ENCODE results near the gene TMOD2. TPM values are rescaled to one million over a fixed set of nuclear protein-coding genes. Genes with fewer than 3 reads are reported as not detected.

TMOD2 gene
- total RNA-seq, 1 donor from 2014 or later: 1.9 TPM

- H2AFZ ChIP-seq (replicated peaks): no peak overlapping the region
- Mint-ChIP-seq H3K36me3 (peaks cover 1% of the 10 kb centered on the region), H3K9me3 (no peaks in the 10 kb centered on the region), H3K27ac (no peak overlapping the region), H3K4me3 (no peak overlapping the region), H3K27me3 (ENCODE audit: insufficient read depth, low read depth) (no peaks in the 10 kb centered on the region), H3K4me1 (peaks cover 20% of the 10 kb centered on the region)
- no peak overlapping the region for H3K4me2 ChIP-seq
- H3K27me3 ChIP-seq: no peaks in the 10 kb centered on the region
- H3F3A ChIP-seq (ENCODE audit: low read depth): no peaks in the 10 kb centered on the region
- no peak overlapping the region for H3K27ac ChIP-seq
- no peak overlapping the region for H3K9ac ChIP-seq
- H3K4me3 ChIP-seq: no peak overlapping the region
- no peaks in the 10 kb centered on the region for H4K20me1 ChIP-seq (ENCODE audit: low read depth)
- H3K79me2 ChIP-seq (ENCODE audit: low read depth): no peaks in the 10 kb centered on the region
- H3K9me3 ChIP-seq (ENCODE audit: low read depth): no peaks in the 10 kb centered on the region
- no peak for DNase-seq (ENCODE audit: low spot score)
- TF ChIP-seq CTCF (IDR thresholded peaks at IDR 0.05): no peak
- no peak for TF ChIP-seq EZH2 (IDR thresholded peaks at IDR 0.05)
- TF ChIP-seq EZH2phosphoT487 (IDR thresholded peaks at IDR 0.05): no peak
- no peaks in the 10 kb centered on the region for H3K4me1 ChIP-seq
- H3K36me3 ChIP-seq: no peaks in the 10 kb centered on the region
These were observed 52.6 kb downstream of the TMOD2 start for GRCh38 chr15:51803965-51804364.

- no peak for DNase-seq (ENCODE audit: low spot score)
- H3K36me3 ChIP-seq: no peaks in the 10 kb centered on the region
- H3K27ac ChIP-seq: no peak overlapping the region
- no peaks in the 10 kb centered on the region for H4K20me1 ChIP-seq (ENCODE audit: low read depth)
- no peak overlapping the region for H3K4me2 ChIP-seq
- H3K27ac Mint-ChIP-seq: no peak overlapping the region
- TF ChIP-seq EZH2phosphoT487 (IDR thresholded peaks at IDR 0.05) (no peak), CTCF (IDR thresholded peaks at IDR 0.05) (no peak), EZH2 (IDR thresholded peaks at IDR 0.05) (no peak)
- no peak overlapping the region for H2AFZ ChIP-seq (replicated peaks)
- H3K4me1 Mint-ChIP-seq: peaks cover 4% of the 10 kb centered on the region
- no peaks in the 10 kb centered on the region for H3K27me3 ChIP-seq
- H3K9ac ChIP-seq: no peak overlapping the region
- no peaks in the 10 kb centered on the region for H3K27me3 Mint-ChIP-seq (ENCODE audit: insufficient read depth, low read depth)
- no peaks in the 10 kb centered on the region for H3F3A ChIP-seq (ENCODE audit: low read depth)
- H3K36me3 Mint-ChIP-seq: peaks cover 1% of the 10 kb centered on the region
- no peaks in the 10 kb centered on the region for H3K9me3 Mint-ChIP-seq
- no peaks in the 10 kb centered on the region for H3K9me3 ChIP-seq (ENCODE audit: low read depth)
- H3K4me3 Mint-ChIP-seq: no peak overlapping the region
- H3K79me2 ChIP-seq (ENCODE audit: low read depth): no peaks in the 10 kb centered on the region
- no peak overlapping the region for H3K4me3 ChIP-seq
- H3K4me1 ChIP-seq: no peaks in the 10 kb centered on the region
These were observed 54.7 kb downstream of the TMOD2 start for GRCh38 chr15:51806123-51806522.

GRCh38 chr15:51809457-51809856, 58.1 kb downstream of the TMOD2 start:
- TF ChIP-seq EZH2phosphoT487 (IDR thresholded peaks at IDR 0.05) (no peak), CTCF (IDR thresholded peaks at IDR 0.05) (no peak), EZH2 (IDR thresholded peaks at IDR 0.05) (no peak)
- Histone ChIP-seq H3K4me1 (no peaks in the 10 kb centered on the region), H3K36me3 (no peaks in the 10 kb centered on the region), H3K4me3 (no peak overlapping the region), H3K9me3 (ENCODE audit: low read depth) (no peaks in the 10 kb centered on the region), H3K27ac (no peak overlapping the region), H3K4me2 (no peak overlapping the region), H4K20me1 (ENCODE audit: low read depth) (no peaks in the 10 kb centered on the region), H3K27me3 (no peaks in the 10 kb centered on the region), H3K79me2 (ENCODE audit: low read depth) (no peaks in the 10 kb centered on the region), H3K9ac (peak overlapping the region; percentile 24), H3F3A (ENCODE audit: low read depth) (no peaks in the 10 kb centered on the region), H2AFZ (replicated peaks) (no peak overlapping the region)
- Mint-ChIP-seq H3K27me3 (ENCODE audit: insufficient read depth, low read depth) (no peaks in the 10 kb centered on the region), H3K9me3 (no peaks in the 10 kb centered on the region), H3K4me1 (no peaks in the 10 kb centered on the region), H3K36me3 (no peaks in the 10 kb centered on the region), H3K27ac (no peak overlapping the region), H3K4me3 (no peak overlapping the region)
- DNase-seq (ENCODE audit: low spot score): no peak
